Smooth muscle cell (in vitro differentiated cells): ENCODE data around the gene ABHD4. TPM values are rescaled to one million over a fixed set of nuclear protein-coding genes. Genes with fewer than 3 reads are reported as not detected.
"Not testable (repeated sequence)": the region's sequence is repeated elsewhere in the genome, so short reads cannot be mapped to it uniquely, and the experiment has no call there.

Source experiments
- DNase-seq: peaks from one replicate; lab custom pipeline; 2025; ENCODE audit not compliant: unreplicated experiment; lab: John Stamatoyannopoulos, UW
- H2AFZ ChIP-seq: fragments of 200-600 bp; sonication (generic); 2 replicates; pipeline ENCODE4 v1.6.0; 2016; ENCODE audit warnings: antibody characterized with exemption, low read depth, mild to moderate bottlenecking
- H3F3A ChIP-seq: fragments of 200-600 bp; sonication (generic); 2 replicates; pipeline ENCODE4 v1.6.0; 2017; ENCODE audit warnings: antibody characterized with exemption, low read depth
- H3K27ac ChIP-seq: fragments of 200-600 bp; sonication (generic); 2 replicates; pipeline ENCODE4 v1.5.1; 2016; ENCODE audit warnings: low read depth, mild to moderate bottlenecking
- H3K27me3 ChIP-seq: fragments of 200-600 bp; sonication (generic); 2 replicates; pipeline ENCODE4 v1.6.1; 2016; ENCODE audit warnings: low read depth, mild to moderate bottlenecking
- H3K36me3 ChIP-seq: fragments of 200-600 bp; sonication (generic); 2 replicates; pipeline ENCODE4 v1.5.1; 2016; ENCODE audit warnings: low read depth
- H3K4me1 ChIP-seq: fragments of 200-600 bp; sonication (generic); 2 replicates; pipeline ENCODE4 v1.5.1; 2016; ENCODE audit warnings: low read depth
- H3K4me2 ChIP-seq: fragments of 200-600 bp; sonication (generic); 2 replicates; pipeline ENCODE4 v1.6.0; 2016; ENCODE audit warnings: mild to moderate bottlenecking
- H3K4me3 ChIP-seq: fragments of 200-600 bp; sonication (generic); 2 replicates; pipeline ENCODE4 v1.5.1; 2016; ENCODE audit warnings: mild to moderate bottlenecking
- H3K79me2 ChIP-seq: fragments of 200-600 bp; sonication (generic); 2 replicates; pipeline ENCODE4 v1.6.0; 2016; ENCODE audit warnings: low read depth, mild to moderate bottlenecking
- H3K9ac ChIP-seq: fragments of 200-600 bp; sonication (generic); 2 replicates; pipeline ENCODE4 v1.6.0; 2016; ENCODE audit warnings: low read depth
- H3K9me3 ChIP-seq: fragments of 200-600 bp; sonication (generic); replicated peaks from 2 replicates; pipeline ENCODE4 v1.5.1; 2016; ENCODE audit warnings: low read depth
- H4K20me1 ChIP-seq: fragments of 200-600 bp; sonication (generic); 2 replicates; pipeline ENCODE4 v1.6.0; 2016; ENCODE audit warnings: low read depth
- WGBS: methylation state at CpG from one replicate; pipeline ENCODE4 v1.1.7; 2016; ENCODE audit warnings: low lambda C conversion rate; 5-methylcytosine and 5-hydroxymethylcytosine counted together
- polyA plus RNA-seq: library from polyadenylated mRNA; unstranded; fragments of >200 nt; fragmentation: Nextera tagmentation; extraction: Ambion mirVana; gene quantifications from 2 replicates; pipeline ENCODE4 v1.2.1, GENCODE V29; 2016
- total RNA-seq: library from RNA; depleted of rRNA; stranded (reverse); fragments of >200 nt; gene quantifications from 2 replicates; pipeline ENCODE4 v1.2.3, GENCODE V29; 2014
- TF ChIP-seq, protein P1 (sequence below): fragments of 200-600 bp; sonication (generic); IDR thresholded peaks from 2 replicates; pipeline ENCODE4 v1.5.1; 2017; ENCODE audit warnings: borderline replicate concordance, mild to moderate bottlenecking, antibody characterized with exemption; ENCODE audit not compliant: insufficient read depth, poor library complexity, severe bottlenecking

Gene ABHD4
- total and polyA plus RNA-seq, 2 experiments from 2014 or later = 9.7 to 13.9 TPM

DNA sequence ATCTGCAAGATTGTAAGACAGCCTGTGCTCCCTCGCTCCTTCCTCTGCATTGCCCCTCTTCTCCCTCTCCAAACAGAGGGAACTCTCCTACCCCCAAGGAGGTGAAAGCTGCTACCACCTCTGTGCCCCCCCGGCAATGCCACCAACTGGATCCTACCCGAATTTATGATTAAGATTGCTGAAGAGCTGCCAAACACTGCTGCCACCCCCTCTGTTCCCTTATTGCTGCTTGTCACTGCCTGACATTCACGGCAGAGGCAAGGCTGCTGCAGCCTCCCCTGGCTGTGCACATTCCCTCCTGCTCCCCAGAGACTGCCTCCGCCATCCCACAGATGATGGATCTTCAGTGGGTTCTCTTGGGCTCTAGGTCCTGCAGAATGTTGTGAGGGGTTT lies 46.5 kb upstream of the ABHD4 start:
- DNase-seq = no peak
- no peak overlapping the region for H3K4me2 ChIP-seq
- H3K4me3 ChIP-seq = no peak overlapping the region
- no peaks in the 10 kb centered on the region for H3K79me2 ChIP-seq
- peaks cover 6% of the 10 kb centered on the region for H3F3A ChIP-seq
- peaks cover 16% of the 10 kb centered on the region for H3K4me1 ChIP-seq
- 75% methylated on average over 5 of the region's 5 CpGs for WGBS
- no peaks in the 10 kb centered on the region for H3K27me3 ChIP-seq
- H3K9me3 ChIP-seq = no peaks in the 10 kb centered on the region
- TF ChIP-seq, protein P1, sequence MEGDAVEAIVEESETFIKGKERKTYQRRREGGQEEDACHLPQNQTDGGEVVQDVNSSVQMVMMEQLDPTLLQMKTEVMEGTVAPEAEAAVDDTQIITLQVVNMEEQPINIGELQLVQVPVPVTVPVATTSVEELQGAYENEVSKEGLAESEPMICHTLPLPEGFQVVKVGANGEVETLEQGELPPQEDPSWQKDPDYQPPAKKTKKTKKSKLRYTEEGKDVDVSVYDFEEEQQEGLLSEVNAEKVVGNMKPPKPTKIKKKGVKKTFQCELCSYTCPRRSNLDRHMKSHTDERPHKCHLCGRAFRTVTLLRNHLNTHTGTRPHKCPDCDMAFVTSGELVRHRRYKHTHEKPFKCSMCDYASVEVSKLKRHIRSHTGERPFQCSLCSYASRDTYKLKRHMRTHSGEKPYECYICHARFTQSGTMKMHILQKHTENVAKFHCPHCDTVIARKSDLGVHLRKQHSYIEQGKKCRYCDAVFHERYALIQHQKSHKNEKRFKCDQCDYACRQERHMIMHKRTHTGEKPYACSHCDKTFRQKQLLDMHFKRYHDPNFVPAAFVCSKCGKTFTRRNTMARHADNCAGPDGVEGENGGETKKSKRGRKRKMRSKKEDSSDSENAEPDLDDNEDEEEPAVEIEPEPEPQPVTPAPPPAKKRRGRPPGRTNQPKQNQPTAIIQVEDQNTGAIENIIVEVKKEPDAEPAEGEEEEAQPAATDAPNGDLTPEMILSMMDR = no peak
- no peak overlapping the region for H2AFZ ChIP-seq
- no peaks in the 10 kb centered on the region for H4K20me1 ChIP-seq
- no peaks in the 10 kb centered on the region for H3K36me3 ChIP-seq
- no peak overlapping the region for H3K9ac ChIP-seq
- H3K27ac ChIP-seq = no peak overlapping the region

- Histone ChIP-seq H3F3A (peaks cover under 1% of the 10 kb centered on the region), H3K4me1 (peaks cover 10% of the 10 kb centered on the region), H2AFZ (no peak overlapping the region), H3K4me2 (no peak overlapping the region), H3K27me3 (no peaks in the 10 kb centered on the region), H4K20me1 (no peaks in the 10 kb centered on the region), H3K27ac (no peak overlapping the region), H3K4me3 (no peak overlapping the region), H3K9me3 (no peaks in the 10 kb centered on the region), H3K79me2 (no peaks in the 10 kb centered on the region), H3K36me3 (no peaks in the 10 kb centered on the region), H3K9ac (no peak overlapping the region)
- TF ChIP-seq, protein P1 = no peak
- WGBS = 89% methylated on average over 13 of the region's 13 CpGs
- no peak for DNase-seq
Measured at GRCh38 chr14:22552001-22552826, 45.9 kb upstream of the ABHD4 start.

GRCh38 chr14:22552827-22553076 lies 45.3 kb upstream of the ABHD4 start:
- TF ChIP-seq, protein P1 = no peak
- Histone ChIP-seq H3K4me2 (no peak overlapping the region), H3K4me3 (no peak overlapping the region), H3K27me3 (no peaks in the 10 kb centered on the region), H3K9ac (no peak overlapping the region), H3K9me3 (no peaks in the 10 kb centered on the region), H3K36me3 (no peaks in the 10 kb centered on the region), H3F3A (no peaks in the 10 kb centered on the region), H3K27ac (no peak overlapping the region), H3K79me2 (no peaks in the 10 kb centered on the region), H3K4me1 (peaks cover 10% of the 10 kb centered on the region), H4K20me1 (no peaks in the 10 kb centered on the region), H2AFZ (no peak overlapping the region)
- DNase-seq = no peak
- WGBS = 96% methylated on average over 2 of the region's 2 CpGs

DNA sequence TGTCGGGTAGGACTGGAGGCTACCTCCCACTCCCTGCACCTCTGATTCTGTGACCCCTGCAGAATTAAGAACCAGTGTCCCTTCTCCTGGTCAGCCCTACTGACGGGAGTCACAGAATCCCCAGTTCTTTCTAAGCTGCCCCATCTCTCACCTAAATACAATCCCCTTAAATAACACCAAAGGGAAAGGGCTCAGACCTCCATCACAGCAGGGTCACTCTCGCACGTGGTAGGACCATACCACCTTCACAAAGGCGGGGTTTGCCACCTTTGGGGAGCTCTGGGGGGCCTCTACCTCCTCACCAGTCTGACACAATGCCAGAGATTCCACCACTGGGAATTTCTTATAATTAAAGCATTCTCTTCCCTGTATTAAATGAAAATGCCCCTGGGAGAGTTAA lies 44.7 kb upstream of the ABHD4 start:
- Histone ChIP-seq H3K27me3 (no peaks in the 10 kb centered on the region), H3K4me3 (no peak overlapping the region), H2AFZ (no peak overlapping the region), H3K4me2 (no peak overlapping the region), H3K79me2 (no peaks in the 10 kb centered on the region), H3K4me1 (peaks cover 10% of the 10 kb centered on the region), H3F3A (no peaks in the 10 kb centered on the region), H3K9me3 (no peaks in the 10 kb centered on the region), H4K20me1 (no peaks in the 10 kb centered on the region), H3K27ac (no peak overlapping the region), H3K9ac (no peak overlapping the region), H3K36me3 (no peaks in the 10 kb centered on the region)
- WGBS = 88% methylated on average over 5 of the region's 5 CpGs
- TF ChIP-seq, protein P1 = no peak
- DNase-seq = no peak

DNA sequence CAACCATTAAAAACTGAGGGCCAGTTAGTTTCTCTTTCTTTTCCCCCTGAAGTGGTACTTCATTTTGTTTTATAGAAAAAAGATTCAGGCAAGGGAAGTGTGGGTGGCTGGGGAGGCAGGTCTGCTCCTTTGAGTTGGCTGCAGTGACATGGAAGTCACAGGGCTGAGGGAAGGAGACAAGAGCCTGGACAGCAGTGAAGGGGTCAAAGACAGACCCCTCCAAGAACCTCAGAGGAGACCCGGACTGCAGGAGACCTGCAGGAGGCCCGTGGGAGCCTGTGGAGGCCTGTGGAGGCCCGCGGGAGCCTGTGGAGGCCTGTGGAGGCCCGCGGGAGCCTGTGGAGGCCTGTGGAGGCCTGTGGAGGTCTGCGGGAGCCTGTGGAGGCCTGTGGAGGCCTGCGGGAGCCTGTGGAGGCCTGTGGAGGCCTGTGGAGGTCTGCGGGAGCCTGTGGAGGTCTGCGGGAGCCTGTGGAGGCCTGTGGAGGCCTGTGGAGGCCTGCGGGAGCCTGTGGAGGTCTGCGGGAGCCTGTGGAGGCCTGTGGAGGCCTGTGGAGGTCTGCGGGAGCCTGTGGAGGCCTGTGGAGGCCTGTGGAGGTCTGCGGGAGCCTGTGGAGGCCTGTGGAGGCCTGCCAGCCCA lies 44.1 kb upstream of the ABHD4 start:
- not testable (repeated sequence) for H3K4me3 ChIP-seq, H3K4me2 ChIP-seq, H2AFZ ChIP-seq, H3K9me3 ChIP-seq, H4K20me1 ChIP-seq, H3K27ac ChIP-seq, H3K79me2 ChIP-seq, H3K27me3 ChIP-seq, DNase-seq, H3K9ac ChIP-seq, H3K36me3 ChIP-seq, H3F3A ChIP-seq
- H3K4me1 ChIP-seq = peaks cover 10% of the 10 kb centered on the region
- 92% methylated on average over 11 of the region's 14 CpGs for WGBS
